Liver (tissue), 10 donors: ENCODE data around the gene LGALS4. TPM values are rescaled to one million over a fixed set of nuclear protein-coding genes. Genes with fewer than 3 reads are reported as not detected.
"Not testable (repeated sequence)": the region's sequence is repeated elsewhere in the genome, so short reads cannot be mapped to it uniquely, and the experiment has no call there.

ENCODE experiments used
- DNase-seq: peaks from one replicate; pipeline ENCODE4 v3.0.0-alpha.2; 2017; ENCODE audit warnings: low spot score
- H3K27ac ChIP-seq, 2 donors: one replicate each; pipeline ENCODE4 v1.7.0; 2013; ENCODE audit warnings: inconsistent platforms in 2 of 2, low read length in 2 of 2, control low read depth in 1 of 2, low read depth in 1 of 2, mild to moderate bottlenecking in 1 of 2
- H3K27me3 ChIP-seq, 4 donors: one replicate each; pipeline versions ENCODE4 v1.6.1 to v1.7.0; 2013; ENCODE audit warnings: low read length in 3 of 4, inconsistent platforms in 1 of 4, mild to moderate bottlenecking in 1 of 4, moderate library complexity in 1 of 4; ENCODE audit not compliant: control insufficient read depth in 4 of 4, insufficient read depth in 4 of 4
- H3K36me3 ChIP-seq, 4 donors: one replicate each; pipeline versions ENCODE4 v1.6.1 to v1.7.0; 2013; ENCODE audit warnings: low read length in 3 of 4, mild to moderate bottlenecking in 3 of 4, low read depth in 1 of 4, moderate library complexity in 1 of 4; ENCODE audit not compliant: control insufficient read depth in 4 of 4, insufficient read depth in 3 of 4
- H3K4me1 ChIP-seq, 4 donors: one replicate each; pipeline versions ENCODE4 v1.6.1 to v1.7.0; 2013; ENCODE audit warnings: low read length in 3 of 4, mild to moderate bottlenecking in 3 of 4, moderate library complexity in 1 of 4; ENCODE audit not compliant: control insufficient read depth in 4 of 4, insufficient read depth in 4 of 4
- H3K4me3 ChIP-seq, 3 donors: one replicate each; pipeline versions ENCODE4 v1.6.1 to v1.7.0; 2013; ENCODE audit warnings: low read length in 3 of 3, control low read depth in 1 of 3, low read depth in 1 of 3, mild to moderate bottlenecking in 1 of 3
- H3K9ac ChIP-seq, 2 donors: one replicate each; pipeline ENCODE4 v1.7.0; 2013; ENCODE audit warnings: low read length in 2 of 2, mild to moderate bottlenecking in 2 of 2, moderate library complexity in 2 of 2, control low read depth in 1 of 2, low read depth in 1 of 2
- H3K9me3 ChIP-seq, 4 donors: one replicate each; pipeline versions ENCODE4 v1.6.1 to v1.7.0; 2013; ENCODE audit warnings: low read length in 3 of 4; ENCODE audit not compliant: control insufficient read depth in 4 of 4
- WGBS: extraction: QIAGEN DNeasy Blood & Tissue Kit; methylation state at CpG from one replicate; pipeline ENCODE4 v1.1.7; 2013; 5-methylcytosine and 5-hydroxymethylcytosine counted together
- polyA plus RNA-seq, 2 donors: library from polyadenylated mRNA; stranded (reverse) in 1 of 2; unstranded in 1 of 2; fragments of 200-250 nt in 1 of 2; fragments of >200 nt in 1 of 2; fragmentation: Nextera tagmentation in 1 of 2; extraction: Ambion mirVana in 1 of 2; gene quantifications; one replicate each; pipeline versions ENCODE4 v1.2.1 to v1.2.3, GENCODE V29; 2013 to 2015
- small RNA-seq: library from RNA; depleted of rRNA; stranded (forward); fragments of <200 nt; gene quantifications from one replicate; pipeline ENCODE3, GENCODE V24; 2014
- total RNA-seq, 2 donors: library from RNA; depleted of rRNA; stranded (reverse); fragments of >200 nt; gene quantifications; one replicate each; pipeline ENCODE4 v1.2.3, GENCODE V29; 2014
- donor health status: healthy.
- donor health status: healthy.
- donor health status: healthy.
- donor health status: healthy.
- donor health status: healthy.

The LGALS4 gene
- total and polyA plus RNA-seq, 4 donors: 0.42 to 40.6 (median 12.1) TPM

DNA sequence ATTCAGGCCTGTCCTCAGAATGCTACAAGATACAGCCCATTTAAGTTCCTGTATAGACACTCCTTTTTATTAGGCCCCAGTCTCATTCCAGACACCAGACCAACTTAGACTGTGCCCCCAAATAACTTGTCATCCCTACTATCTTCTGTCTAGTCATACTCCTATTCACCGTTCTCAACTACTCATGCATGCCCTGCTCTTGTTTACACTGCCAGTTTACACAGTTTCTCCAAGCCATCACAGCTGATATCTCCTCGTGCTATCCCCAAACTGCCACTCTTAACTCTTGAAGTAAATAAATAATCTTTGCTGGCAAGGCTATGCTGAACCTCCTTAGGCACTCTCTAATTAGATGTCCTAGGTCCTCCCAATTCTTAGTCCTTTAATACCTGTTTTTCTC is 58.5 kb downstream of the LGALS4 start:
- not testable (repeated sequence) for H3K27ac ChIP-seq, H3K4me3 ChIP-seq, DNase-seq, H3K27me3 ChIP-seq, H3K9ac ChIP-seq, H3K9me3 ChIP-seq, H3K36me3 ChIP-seq, H3K4me1 ChIP-seq
- WGBS: 93% methylated on average over 1 of the region's 2 CpGs

- H3K27me3 ChIP-seq, H3K4me3 ChIP-seq, H3K9ac ChIP-seq, H3K27ac ChIP-seq, DNase-seq, H3K4me1 ChIP-seq, H3K36me3 ChIP-seq, H3K9me3 ChIP-seq: not testable (repeated sequence)
- 82% methylated on average over 3 of the region's 3 CpGs for WGBS
Observed at GRCh38 chr19:38753783-38754182, 59.0 kb downstream of the LGALS4 start.

Small RNA genes lying within 50 kb of the gene (small RNA-seq; reads per million reads assigned to genes)
- not detected for gene RNU6-140P

Other genes starting within 250 kb of the LGALS4 start
- gene MAP4K1, start 195.0 kb downstream of the LGALS4 start, total RNA-seq: 1 to 10 TPM; 1.8 to 2.1 TPM
- 1 to 10 TPM in 1 of 2 donors, under 1 TPM in 1; 0.89 to 3.1 TPM for gene MAP4K1, start 195.0 kb downstream of the LGALS4 start, polyA plus RNA-seq
- 100 to 1,000 TPM; 130 to 240 TPM for gene EIF3K, start 193.8 kb downstream of the LGALS4 start, total RNA-seq
- gene EIF3K, start 193.8 kb downstream of the LGALS4 start, polyA plus RNA-seq: 100 to 1,000 TPM; 118 to 173 TPM
- gene ACTN4, start 165.3 kb downstream of the LGALS4 start, total RNA-seq: 100 to 1,000 TPM in 1 of 2 donors, 10 to 100 TPM in 1; 93.9 to 164 TPM
- 100 to 1,000 TPM in 1 of 2 donors, 10 to 100 TPM in 1; 35.4 to 104 TPM for gene ACTN4, start 165.3 kb downstream of the LGALS4 start, polyA plus RNA-seq
- 10 to 100 TPM in 1 of 2 donors, 1 to 10 TPM in 1; 5.3 to 28.7 TPM for gene CAPN12, start 68.5 kb downstream of the LGALS4 start, total RNA-seq
- gene CAPN12, start 68.5 kb downstream of the LGALS4 start, polyA plus RNA-seq: 10 to 100 TPM in 1 of 2 donors, 1 to 10 TPM in 1; 3.8 to 12.3 TPM
- gene LGALS7, start 39.4 kb downstream of the LGALS4 start, total RNA-seq: not detected
- gene LGALS7, start 39.4 kb downstream of the LGALS4 start, polyA plus RNA-seq: not detected
- gene LGALS7B, start 23.7 kb downstream of the LGALS4 start, total RNA-seq: not detected
- under 1 TPM in 1 of 2 donors, not detected in 1; 0.36 TPM for gene LGALS7B, start 23.7 kb downstream of the LGALS4 start, polyA plus RNA-seq
- 100 to 1,000 TPM; 226 to 259 TPM for gene ECH1, start 18.8 kb upstream of the LGALS4 start, total RNA-seq
- gene ECH1, start 18.8 kb upstream of the LGALS4 start, polyA plus RNA-seq: 1,000 to 10,000 TPM in 1 of 2 donors, 100 to 1,000 TPM in 1; 581 to 1,082 TPM
- 100 to 1,000 TPM; 115 to 166 TPM for gene HNRNPL, start 37.0 kb upstream of the LGALS4 start, total RNA-seq
- gene HNRNPL, start 37.0 kb upstream of the LGALS4 start, polyA plus RNA-seq: 10 to 100 TPM; 50.4 to 76.5 TPM
- gene RINL, start 65.3 kb upstream of the LGALS4 start, total RNA-seq: 1 to 10 TPM; 4.9 to 5.5 TPM
- gene RINL, start 65.3 kb upstream of the LGALS4 start, polyA plus RNA-seq: 1 to 10 TPM; 5.5 to 8.7 TPM
- gene SIRT2, start 86.7 kb upstream of the LGALS4 start, total RNA-seq: 10 to 100 TPM; 21.8 to 42.2 TPM
- 10 to 100 TPM; 26.1 to 27.6 TPM for gene SIRT2, start 86.7 kb upstream of the LGALS4 start, polyA plus RNA-seq
- 10 to 100 TPM; 10.0 to 19.7 TPM for gene NFKBIB, start 87.0 kb upstream of the LGALS4 start, total RNA-seq
- 10 to 100 TPM in 1 of 2 donors, 1 to 10 TPM in 1; 8.0 to 25.4 TPM for gene NFKBIB, start 87.0 kb upstream of the LGALS4 start, polyA plus RNA-seq
- under 1 TPM; 0.08 to 0.14 TPM for gene CCER2, start 99.2 kb upstream of the LGALS4 start, total RNA-seq
- gene CCER2, start 99.2 kb upstream of the LGALS4 start, polyA plus RNA-seq: under 1 TPM in 1 of 2 donors, not detected in 1; 0.16 TPM
- gene SARS2, start 117.8 kb upstream of the LGALS4 start, total RNA-seq: 10 to 100 TPM; 15.9 to 19.2 TPM
- 10 to 100 TPM; 16.4 to 17.8 TPM for gene SARS2, start 117.8 kb upstream of the LGALS4 start, polyA plus RNA-seq
- gene MRPS12, start 118.0 kb upstream of the LGALS4 start, total RNA-seq: 10 to 100 TPM; 19.0 to 20.2 TPM
- 10 to 100 TPM; 59.6 to 62.0 TPM for gene MRPS12, start 118.0 kb upstream of the LGALS4 start, polyA plus RNA-seq
- gene FBXO17, start 162.8 kb upstream of the LGALS4 start, total RNA-seq: 10 to 100 TPM; 21.3 to 31.9 TPM
- 10 to 100 TPM; 19.7 to 25.6 TPM for gene FBXO17, start 162.8 kb upstream of the LGALS4 start, polyA plus RNA-seq
- 1 to 10 TPM; 3.1 to 4.3 TPM for gene FBXO27, start 219.6 kb upstream of the LGALS4 start, total RNA-seq
- gene FBXO27, start 219.6 kb upstream of the LGALS4 start, polyA plus RNA-seq: 1 to 10 TPM; 2.1 to 5.0 TPM